ENCODE measurements around the gene PEX6.

The PEX6 gene, protein sequence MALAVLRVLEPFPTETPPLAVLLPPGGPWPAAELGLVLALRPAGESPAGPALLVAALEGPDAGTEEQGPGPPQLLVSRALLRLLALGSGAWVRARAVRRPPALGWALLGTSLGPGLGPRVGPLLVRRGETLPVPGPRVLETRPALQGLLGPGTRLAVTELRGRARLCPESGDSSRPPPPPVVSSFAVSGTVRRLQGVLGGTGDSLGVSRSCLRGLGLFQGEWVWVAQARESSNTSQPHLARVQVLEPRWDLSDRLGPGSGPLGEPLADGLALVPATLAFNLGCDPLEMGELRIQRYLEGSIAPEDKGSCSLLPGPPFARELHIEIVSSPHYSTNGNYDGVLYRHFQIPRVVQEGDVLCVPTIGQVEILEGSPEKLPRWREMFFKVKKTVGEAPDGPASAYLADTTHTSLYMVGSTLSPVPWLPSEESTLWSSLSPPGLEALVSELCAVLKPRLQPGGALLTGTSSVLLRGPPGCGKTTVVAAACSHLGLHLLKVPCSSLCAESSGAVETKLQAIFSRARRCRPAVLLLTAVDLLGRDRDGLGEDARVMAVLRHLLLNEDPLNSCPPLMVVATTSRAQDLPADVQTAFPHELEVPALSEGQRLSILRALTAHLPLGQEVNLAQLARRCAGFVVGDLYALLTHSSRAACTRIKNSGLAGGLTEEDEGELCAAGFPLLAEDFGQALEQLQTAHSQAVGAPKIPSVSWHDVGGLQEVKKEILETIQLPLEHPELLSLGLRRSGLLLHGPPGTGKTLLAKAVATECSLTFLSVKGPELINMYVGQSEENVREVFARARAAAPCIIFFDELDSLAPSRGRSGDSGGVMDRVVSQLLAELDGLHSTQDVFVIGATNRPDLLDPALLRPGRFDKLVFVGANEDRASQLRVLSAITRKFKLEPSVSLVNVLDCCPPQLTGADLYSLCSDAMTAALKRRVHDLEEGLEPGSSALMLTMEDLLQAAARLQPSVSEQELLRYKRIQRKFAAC

DNA sequence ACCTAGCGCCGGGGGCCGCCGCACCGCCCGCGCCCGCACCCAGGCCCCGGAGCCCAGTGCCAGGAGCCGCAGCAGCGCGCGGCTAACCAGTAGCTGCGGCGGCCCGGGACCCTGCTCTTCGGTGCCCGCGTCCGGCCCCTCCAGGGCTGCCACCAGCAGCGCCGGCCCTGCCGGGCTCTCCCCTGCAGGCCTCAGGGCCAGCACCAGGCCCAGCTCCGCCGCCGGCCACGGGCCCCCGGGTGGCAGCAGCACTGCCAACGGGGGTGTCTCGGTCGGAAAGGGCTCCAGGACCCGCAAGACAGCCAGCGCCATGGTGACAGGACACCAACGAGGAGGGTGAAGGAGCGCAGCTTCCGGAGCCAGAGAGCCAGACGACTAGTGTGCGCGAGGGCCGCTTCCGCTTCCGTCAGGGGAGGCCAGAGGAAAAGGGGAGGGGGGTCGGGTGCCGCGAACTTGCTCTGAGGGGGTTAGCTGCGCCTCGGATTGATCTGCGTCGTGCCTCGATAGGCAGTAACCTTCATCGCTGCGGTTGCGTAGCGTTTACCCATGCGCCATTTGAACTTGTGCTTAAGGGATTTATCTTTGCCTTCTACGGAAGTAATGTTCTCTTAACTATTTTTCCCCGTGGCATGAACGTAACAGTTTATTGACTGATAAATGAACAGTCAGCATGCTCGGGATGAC is at the start of gene PEX6:
TSS of gene PEX6 (minus strand) at position 343 of the 684 bp plus-strand sequence. CDS start at position 312, 31 bp downstream.
- DNase-seq (ENCODE audit: low read depth) = peak; percentile 87

DNA sequence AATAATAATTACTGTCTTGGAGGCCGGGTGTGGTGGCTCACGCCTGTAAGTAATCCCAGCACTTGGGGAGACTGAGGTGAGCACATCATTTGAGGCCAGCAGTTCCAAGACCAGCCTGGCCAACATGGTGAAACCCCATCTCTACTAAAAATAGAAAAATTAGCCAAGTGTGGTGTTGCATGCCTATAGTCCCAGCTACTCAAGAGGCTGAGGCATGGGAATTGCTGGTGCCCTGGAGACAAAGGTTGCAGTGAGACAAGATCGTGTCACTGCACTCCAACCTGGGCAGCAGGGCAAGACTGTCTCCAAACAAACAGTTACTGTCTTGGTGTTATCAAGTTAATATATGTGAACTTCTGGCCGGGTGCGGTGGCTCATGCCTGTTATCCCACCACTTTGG is 47.4 kb upstream of the PEX6 start:
- DNase-seq (ENCODE audit: low read depth) = no peak

DNA sequence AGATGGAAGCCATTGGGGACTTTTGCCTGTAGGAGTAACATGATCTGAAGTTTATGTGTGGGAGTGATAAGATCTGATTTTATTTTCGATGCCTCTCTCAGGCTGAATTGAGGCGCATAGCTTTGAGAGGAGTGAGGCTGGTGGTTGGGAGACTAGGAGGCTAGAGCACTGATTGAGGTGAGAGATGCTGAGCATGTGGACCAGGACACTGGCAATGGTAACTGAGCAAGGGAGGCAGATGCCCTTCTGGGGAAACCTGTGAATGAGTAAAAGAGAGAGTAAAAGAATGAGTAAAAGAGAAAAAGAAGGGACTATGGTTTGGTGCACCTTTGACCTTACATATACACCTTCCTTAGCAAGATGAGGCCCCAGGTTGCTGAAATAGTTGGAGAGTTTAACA is 45.5 kb upstream of the PEX6 start:
- no peak for DNase-seq (ENCODE audit: low read depth)

DNA sequence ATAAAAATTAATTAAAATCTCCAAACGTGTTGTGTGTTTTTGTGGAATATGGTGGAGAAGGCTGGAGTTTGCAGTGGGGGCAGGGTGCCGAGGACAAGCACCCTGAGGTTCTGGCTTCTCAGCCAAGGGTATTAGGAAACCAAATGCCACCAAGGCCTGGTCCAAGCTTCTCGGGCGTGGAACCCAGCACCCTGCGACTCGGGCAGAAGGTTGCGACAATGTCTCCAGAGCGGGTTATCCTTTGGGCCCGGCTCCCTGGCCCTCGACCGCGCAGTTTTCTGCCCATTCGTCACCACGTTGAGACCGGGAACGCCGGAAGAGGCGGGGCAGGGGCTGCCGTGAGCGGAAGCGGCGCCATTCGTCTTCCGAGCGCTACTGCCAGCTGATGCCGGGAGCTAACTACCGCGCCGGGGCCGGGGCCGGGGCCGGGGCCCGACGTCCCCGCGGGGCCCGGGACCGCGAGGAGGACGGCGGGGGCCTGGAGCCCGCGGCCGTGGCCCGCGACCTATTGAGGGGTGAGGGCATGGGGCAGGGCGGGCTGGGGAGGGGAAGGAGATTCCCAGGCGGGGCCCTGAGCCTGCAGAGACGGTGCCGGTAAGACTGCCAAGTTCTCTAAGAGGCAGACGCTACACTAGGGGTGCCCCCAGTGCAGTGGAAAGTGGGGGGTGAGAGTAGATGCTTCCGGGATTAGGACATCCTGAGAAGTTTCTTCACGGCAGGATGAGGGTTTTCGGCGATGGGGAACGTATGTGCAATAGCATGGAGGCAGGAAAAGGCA is 42.5 kb upstream of the PEX6 start, which contains the start of gene RRP36:
TSS of gene RRP36 (plus strand) at position 354 of the 778 bp plus-strand sequence. CDS start at position 386, 32 bp downstream.
- DNase-seq (ENCODE audit: low read depth) = peak; percentile 73

DNA sequence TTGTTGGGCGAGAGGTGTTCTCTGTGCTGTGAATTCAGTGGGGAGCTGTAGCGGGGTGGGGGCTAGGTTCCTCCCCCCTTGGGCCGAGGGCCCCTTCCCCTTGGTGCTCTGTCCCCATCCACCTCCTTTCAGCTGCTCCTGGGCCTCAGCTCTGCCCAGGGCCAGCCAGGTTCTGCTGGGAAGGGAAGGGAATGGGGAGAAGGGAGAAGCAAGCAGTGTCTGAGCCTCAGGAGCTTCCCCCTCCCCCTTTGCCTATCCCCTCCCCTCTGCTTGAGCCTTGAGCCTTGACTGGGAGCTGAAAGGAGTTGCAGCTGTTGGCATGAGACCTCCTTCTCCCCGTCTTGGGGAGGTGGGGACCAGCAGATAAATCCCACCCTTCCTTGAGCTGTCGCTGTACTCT is 41.9 kb upstream of the PEX6 start:
- no peak for DNase-seq (ENCODE audit: low read depth)

DNA sequence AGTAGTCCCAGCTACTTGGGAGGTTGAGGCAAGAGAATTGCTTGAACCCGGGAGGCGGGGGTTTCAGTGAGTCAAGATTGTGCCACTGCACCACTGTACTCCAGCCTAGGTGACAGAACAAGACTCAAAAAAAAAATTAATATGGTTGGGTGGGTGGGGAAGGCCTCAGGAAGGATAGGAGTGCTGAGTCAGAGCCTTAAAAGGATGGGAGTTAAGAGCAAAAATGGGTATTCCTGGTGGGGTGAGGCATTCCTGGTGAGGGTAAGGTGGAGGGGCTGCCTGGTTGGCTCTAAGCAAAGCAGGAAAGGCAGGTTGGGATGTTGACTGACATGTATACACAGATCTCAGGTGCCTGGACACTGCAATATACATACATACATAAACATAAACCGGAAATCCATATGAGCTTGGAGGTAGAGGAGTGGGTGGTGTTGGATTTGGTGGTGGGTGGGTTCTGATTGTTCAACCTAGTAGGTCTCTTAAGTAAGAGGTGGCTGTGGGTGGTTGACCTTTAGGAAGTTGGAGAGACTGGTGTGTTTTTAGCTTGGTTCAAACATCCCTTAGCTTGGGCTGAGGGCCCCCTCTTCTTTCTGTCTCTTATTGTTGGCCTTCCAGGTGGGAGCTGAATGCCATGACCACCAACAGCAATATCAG is 41.2 kb upstream of the PEX6 start:
- DNase-seq (ENCODE audit: low read depth) = no peak

DNA sequence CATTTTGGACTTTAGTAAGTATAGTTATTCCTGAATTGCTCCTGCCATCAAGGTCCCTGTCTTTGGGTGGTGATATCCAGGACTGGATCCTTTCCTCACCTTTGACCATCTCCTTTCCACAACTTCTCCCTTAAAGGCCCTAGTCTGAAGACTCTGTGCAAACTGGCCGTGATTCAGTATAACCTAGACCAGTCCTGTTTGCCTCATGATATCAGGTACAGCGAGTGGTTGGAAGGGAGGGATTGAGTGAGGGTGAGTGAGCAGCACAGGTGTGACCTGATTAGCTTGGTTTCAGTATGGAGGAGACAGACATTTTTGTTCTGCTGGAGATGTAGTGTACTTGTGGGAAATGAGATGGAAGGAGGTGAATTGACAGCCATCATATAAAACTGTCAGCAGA is 40.2 kb upstream of the PEX6 start:
- DNase-seq (ENCODE audit: low read depth) = no peak

DNA sequence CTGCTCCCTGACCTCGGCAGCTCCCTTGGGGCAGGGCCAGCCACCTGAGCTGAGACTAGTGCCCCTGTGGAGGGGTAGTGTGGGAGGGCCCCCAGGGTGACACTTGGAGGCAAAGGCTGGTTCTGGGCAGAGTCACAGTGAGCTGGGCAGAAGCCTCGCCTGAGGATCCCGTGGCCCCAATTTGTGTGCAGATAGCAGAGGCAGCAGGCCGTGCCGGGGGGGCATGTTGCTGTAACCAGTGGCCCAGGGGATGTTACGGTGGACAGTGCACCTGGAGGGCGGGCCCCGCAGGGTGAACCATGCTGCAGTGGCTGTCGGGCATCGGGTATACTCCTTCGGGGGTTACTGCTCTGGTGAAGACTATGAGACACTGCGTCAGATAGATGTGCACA is 38.0 kb upstream of the PEX6 start:
- no peak for DNase-seq (ENCODE audit: low read depth)

DNA sequence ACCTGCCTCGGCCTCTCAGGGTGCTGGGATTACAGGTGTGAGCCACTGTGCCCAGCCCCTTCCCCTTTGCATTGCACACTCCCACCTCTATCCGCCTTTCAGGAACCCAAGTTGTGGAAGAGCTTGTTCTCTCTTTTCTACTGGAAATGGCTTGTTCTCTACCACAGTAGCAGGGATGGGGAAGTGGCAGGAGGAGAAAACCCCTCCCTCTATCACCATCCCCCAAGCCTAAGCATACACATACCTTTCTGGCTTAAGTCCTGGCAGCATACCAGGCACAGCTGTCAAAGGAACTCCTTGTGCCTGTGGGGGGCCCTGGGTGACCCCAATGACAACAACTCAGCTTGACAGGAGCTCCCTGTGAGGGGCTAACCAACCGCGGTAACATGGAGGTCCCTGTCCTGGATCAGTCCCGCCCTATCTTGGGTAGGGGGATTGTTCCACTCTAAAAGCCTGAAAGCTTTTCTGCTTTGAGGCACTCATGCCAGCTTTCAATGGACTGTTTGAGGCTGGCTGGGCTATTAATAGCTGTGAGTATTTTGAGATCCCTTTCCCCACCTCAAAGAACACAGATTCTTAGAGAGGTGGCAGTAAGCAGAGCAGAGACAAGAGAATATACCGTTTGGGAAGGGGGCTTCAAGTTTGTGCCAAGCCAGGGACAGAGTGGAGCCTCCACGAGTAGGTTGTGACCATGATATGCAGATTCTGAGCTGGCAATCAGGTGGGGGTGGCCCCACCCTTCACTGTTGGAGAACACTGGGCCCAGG is 37.4 kb upstream of the PEX6 start:
- DNase-seq (ENCODE audit: low read depth) = no peak

DNA sequence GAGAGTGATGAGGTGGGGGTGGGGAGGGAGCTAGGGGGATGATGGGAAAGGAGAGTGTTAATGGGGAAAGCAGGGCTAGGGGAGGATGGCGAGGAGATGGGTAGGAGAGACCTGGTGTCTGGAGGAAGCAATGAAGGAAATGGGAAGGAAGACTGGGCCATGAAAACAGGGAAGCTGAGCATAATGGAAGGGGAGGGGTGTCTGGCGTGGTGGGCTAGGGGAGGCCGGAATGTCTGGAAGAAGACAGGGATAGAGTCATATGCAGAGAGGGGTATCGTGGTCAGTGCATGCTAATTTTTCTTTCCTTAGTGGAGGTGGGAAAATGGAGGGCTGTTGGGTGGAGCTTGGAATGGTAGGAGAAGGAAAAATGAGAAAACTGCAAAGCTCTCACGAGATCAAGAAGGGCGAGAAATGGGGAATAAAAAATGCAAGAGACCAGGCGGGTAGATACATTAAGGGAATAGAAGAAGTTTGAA is 35.5 kb upstream of the PEX6 start:
- DNase-seq (ENCODE audit: low read depth) = no peak

DNA sequence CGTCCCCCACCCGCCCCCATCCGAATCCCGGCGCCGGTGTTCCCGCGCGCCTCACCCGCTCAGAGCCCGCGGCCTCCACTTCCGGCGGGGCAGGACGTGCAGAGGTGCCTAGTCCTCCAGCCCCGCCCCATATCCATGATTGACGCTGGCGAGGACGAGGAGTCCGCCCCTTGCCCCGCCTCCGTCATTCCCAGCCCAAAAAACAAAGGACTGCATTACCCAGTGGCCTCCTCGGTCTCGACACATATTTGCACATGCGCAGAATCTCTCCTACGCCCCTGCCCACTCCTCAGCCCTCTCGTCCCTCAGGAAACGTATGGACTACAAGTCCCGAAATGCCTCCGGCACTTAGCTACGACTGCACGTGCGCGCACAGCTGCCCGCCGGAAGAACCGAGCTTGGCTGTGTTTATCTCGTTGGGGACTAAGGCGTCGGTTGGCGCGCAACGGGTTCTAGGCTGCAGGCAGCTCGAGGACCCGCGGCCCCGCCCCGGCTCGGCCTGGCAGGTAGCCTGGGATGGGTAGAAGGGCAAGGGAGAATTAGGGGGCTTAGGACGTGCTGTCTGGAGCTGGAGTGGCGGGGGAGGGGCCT is 35.0 kb upstream of the PEX6 start, which contains the start of the genes KLHDC3 and MEA1:
TSS of gene KLHDC3 (plus strand) at position 407 of the 591 bp plus-strand sequence. CDS start 2,944 bp downstream, outside the sequence.
TSS of gene MEA1 (minus strand) at position 104 of the 591 bp plus-strand sequence. CDS start 133 bp downstream, outside the sequence.
- DNase-seq (ENCODE audit: low read depth) = peak; percentile 98

DNA sequence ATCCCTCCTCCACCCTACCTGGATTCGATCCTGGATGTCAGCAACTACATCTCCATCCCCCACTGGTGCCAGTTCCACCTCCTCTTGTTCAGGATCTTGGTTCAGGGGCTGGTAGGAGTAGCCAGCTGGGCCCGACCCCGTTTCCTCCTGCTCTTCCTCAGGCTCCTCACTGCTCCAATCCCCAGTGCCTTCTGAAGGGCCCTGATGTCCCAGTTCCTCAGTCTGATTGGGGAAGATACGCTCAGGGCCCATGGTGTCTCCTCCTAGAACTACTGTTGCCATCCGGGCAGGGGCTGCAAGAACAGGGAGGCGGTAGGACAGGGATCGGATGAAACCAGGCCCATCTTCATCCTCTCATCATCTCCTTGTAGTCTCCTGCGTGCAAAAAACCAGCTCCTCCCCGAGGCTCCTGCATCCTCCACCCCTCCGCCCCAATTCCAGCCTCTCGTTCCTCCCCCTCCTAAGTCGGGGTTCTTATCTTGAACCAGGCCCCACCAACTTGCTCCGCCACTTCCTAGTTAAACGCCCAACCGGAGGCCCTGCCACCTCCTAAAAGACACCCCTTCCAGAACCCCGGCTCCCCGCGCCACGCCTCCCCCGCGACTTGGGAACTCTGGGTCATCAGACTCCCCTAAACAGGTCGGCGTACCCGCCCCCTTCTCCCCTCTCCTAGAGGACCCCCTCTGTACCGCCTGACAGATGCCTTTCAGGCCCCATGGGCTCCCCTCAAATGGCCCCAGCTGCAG is 34.3 kb upstream of the PEX6 start:
- no peak for DNase-seq (ENCODE audit: low read depth)

DNA sequence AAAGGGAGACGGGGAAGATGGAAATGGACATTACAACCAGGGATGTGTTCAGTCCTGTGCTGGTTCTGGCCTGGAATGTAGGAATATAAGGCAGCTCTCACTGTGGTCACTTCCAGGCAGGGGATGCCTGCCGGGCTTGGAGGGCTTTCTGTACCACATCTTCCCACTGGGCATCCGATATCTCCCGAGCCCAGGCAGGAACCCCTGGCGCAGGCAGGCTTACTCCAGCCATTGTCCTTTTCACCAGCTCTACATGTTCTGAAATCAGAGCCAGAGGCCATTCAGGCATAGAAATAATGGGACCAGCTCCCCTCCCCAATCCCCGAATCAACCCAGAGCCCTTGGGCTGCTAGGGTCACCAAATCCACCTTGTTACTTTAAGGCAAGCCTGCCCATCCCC is 33.4 kb upstream of the PEX6 start:
- DNase-seq (ENCODE audit: low read depth) = no peak

DNA sequence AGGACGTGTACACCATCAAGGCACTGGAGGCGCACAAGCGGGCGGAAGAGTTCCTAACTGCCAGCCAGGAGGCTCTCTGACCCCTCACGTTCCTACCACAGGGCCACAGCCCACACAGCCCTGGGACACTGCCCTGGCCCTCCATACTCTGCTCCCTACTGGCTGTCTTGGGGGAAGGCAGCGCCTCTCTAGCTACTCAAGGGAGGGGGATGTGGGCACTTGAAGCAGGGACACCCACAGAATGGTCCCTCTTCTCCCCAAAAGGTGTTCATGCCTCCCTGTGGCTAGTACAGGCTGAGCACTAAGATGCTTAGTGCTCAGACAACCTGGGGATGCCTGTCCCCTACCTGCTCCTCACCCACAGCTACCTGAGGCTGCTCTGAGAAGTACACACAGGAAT is 32.2 kb upstream of the PEX6 start:
- DNase-seq (ENCODE audit: low read depth) = no peak

DNA sequence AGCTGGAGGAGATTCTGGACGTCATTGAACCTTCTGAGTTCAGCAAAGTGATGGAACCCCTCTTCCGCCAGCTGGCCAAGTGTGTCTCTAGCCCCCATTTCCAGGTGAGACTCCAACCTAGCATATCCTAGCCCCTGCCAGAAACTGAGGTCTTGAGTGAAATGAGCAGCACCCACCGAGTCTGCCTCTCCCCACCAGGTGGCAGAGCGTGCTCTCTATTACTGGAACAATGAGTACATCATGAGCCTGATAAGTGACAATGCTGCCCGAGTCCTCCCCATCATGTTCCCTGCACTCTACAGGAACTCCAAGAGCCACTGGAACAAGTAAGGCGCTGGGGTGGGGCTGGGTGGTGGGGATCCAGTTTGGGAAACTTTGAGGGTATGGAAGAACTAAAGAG is 30.1 kb upstream of the PEX6 start:
- no peak for DNase-seq (ENCODE audit: low read depth)

DNA sequence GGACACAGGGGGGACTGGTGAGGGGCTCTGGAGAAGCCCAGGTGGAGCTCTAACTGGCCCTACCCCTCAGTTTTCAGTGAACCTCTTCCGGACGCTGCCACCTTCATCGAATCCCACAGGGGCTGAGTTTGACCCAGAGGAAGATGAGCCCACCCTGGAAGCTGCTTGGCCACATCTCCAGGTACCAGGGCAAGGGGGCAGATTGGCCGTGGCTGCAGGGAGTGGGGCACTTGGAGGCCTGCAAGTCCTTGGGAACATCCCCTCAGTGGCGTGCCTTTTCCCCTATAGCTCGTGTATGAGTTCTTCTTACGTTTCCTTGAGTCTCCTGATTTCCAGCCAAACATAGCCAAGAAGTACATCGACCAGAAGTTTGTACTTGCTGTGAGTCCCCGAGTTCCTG is 28.1 kb upstream of the PEX6 start:
- DNase-seq (ENCODE audit: low read depth) = no peak

DNA sequence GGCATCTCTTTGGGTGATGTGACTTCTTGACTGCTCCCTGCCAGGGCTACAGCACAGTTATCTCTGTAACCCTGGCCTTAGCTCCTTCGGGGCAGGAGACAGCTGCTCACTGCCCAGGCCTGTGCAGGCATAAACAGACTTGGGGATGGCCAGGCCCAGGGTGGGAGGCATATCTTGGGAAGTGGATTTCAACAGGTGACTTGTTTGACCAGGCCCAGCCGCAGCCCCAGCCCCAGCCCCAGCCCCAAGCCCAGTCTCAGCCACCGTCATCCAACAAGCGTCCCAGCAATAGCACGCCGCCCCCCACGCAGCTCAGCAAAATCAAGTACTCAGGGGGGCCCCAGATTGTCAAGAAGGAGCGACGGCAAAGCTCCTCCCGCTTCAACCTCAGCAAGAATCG is 27.3 kb upstream of the PEX6 start:
- DNase-seq (ENCODE audit: low read depth) = no peak

DNA sequence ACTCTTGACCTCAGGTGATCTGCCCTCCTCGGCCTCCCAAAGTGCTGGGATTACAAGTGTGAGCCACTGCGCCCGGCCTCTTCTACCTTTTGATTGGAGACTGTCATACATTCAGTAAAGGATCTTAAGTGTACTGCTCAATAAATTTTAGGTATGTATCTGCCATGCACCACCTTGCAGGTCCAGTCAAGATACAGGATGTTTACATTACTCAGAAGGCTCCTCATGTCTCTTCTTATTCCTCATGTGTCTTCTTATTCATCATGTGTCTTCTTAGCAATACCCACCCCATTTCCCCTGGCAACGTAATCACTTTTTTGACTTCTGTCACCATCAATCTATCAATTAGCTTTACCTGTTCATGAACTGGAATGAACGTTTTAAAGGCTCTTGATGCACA is 26.9 kb upstream of the PEX6 start:
- DNase-seq (ENCODE audit: low read depth) = no peak

DNA sequence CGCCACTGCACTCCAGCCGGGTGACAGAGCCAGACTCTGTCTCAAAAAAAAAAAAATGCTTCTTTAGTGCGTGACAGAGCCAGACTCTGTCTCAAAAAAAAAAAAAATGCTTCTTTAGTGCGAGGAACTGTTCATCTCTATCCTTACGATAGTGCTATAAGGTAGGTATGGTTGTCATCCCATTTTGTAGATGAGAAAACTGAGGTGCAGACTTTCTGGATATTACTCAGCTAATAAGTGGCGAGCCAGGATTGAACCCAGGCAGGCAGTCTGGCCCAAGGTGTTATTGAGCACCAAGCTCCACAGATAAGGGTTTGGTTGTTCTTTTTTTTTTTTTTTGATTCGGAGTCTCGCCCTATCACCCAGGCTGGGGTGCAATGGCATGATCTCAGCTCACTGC is 22.9 kb upstream of the PEX6 start:
- DNase-seq (ENCODE audit: low read depth) = no peak

Data from activated T-cell treated with anti-CD3 and anti-CD28 coated beads for 48 hours (primary cell).